Motor neuron (in vitro differentiated cells): ENCODE data around the gene ATP8B4. TPM values are rescaled to one million over a fixed set of nuclear protein-coding genes. Genes with fewer than 3 reads are reported as not detected.
"Not testable (repeated sequence)": the region's sequence is repeated elsewhere in the genome, so short reads cannot be mapped to it uniquely, and the experiment has no call there.

Experiments
- ATAC-seq, 8 experiments: fragments of 200-7000 bp; cut with Tn5 transposase; replicated peaks in 6 of 8; 2 replicates each; pipeline ENCODE4 v1.8.0; 2021; ENCODE audit warnings: mild to moderate bottlenecking in 8 of 8, moderate library complexity in 8 of 8
- H3K27ac ChIP-seq, 2 donors: fragments of 250-450 bp; sonication (Bioruptor Pico); 2 replicates each; pipeline ENCODE4 v1.9.0; 2021; ENCODE audit warnings: antibody characterized with exemption in 2 of 2, mild to moderate bottlenecking in 2 of 2, moderate library complexity in 1 of 2
- H3K4me1 ChIP-seq, 2 donors: fragments of 250-450 bp; sonication (Bioruptor Pico); replicated peaks in 1 of 2; 2 replicates each; pipeline ENCODE4 v1.6.1; 2021; ENCODE audit warnings: antibody characterized with exemption in 2 of 2, mild to moderate bottlenecking in 2 of 2, moderate library complexity in 1 of 2
- H3K4me3 ChIP-seq, 5 donors: fragments of 250-450 bp; sonication (Bioruptor Pico); 2 replicates each; pipeline ENCODE4 v1.9.0; 2021; ENCODE audit warnings: antibody characterized with exemption in 5 of 5, mild to moderate bottlenecking in 5 of 5, moderate library complexity in 4 of 5
- WGBS, 10 experiments: fragments of 450-650 bp; shearing (Covaris generic); methylation state at CpG; one replicate each; pipeline ENCODE4 v1.0.0; 2022; 5-methylcytosine and 5-hydroxymethylcytosine counted together
- in situ Hi-C, 9 experiments: fragments of 400-800 bp; cut with MboI; loops; one replicate each; pipeline ENCODE4 v1.15.0; 2021; ENCODE audit warnings: low sequenced_read_pairs in 9 of 9, low pct_unique_long_range_greater_than_20kb in 2 of 9; ENCODE audit not compliant: unreplicated experiment in 9 of 9
- total RNA-seq, 8 experiments: library from RNA; unstranded; fragments of 300-600 nt; gene quantifications; 2 replicates each; pipeline versions ENCODE4 v1.2.3 to v1.2.4, GENCODE V29; 2022

Gene ATP8B4
- total RNA-seq, 8 experiments from 2014 or later = 0.22 to 2.2 (median 1.1) TPM

DNA sequence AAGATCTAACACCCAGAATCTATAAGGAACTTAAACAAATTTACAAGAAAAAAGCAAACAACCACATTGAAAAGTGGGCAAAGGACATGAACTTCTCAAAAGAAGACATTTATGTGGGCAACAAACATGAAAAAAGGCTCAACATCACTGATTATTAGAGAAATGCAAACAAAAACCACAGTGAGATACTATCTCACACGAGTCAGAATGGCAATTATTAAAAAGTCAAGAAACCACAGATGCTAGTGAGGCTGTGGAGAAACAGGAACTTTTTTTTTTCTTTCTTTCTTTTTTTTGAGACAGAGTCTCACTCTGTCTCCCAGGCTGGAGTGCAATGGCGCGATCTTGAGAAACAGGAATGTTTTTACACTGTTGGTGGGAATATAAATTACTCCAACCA is 29.6 kb downstream of the ATP8B4 start:
- H3K4me3 ChIP-seq, H3K27ac ChIP-seq, H3K4me1 ChIP-seq, ATAC-seq, in situ Hi-C loops: not testable (repeated sequence)
- 50 to 89% (median 78%) methylated on average over 1 to 3 of the region's 3 CpGs; no CpG with 5 or more reads in 1 of the 10 experiments for WGBS, 10 experiments

DNA sequence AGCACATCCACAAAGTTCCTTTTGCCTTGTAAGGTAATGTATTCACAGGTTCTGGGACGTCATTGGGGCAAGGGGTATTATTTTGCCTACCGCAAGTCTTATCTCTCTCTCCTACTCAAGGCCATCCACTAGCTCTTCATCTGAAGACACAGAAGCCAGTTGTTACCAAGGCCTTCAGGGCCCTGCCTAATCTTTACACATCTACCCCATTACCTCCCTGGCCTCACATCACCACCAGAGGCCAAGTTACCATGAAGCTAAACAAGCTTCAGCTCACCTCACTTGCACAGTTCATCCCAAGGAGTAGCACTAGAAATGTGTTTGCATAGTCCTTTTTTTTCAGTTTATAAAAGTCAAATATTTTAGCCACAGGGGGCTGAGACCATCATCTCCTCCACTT is 34.1 kb downstream of the ATP8B4 start:
- ATAC-seq = no peak
- no peak overlapping the region for H3K4me3 ChIP-seq
- 95 to 100% (median 100%) methylated on average over 1 to 2 of the region's 2 CpGs; no CpG with 5 or more reads in 4 of the 10 experiments for WGBS, 10 experiments
- no peak overlapping the region for H3K27ac ChIP-seq
- in situ Hi-C loops = no loop called here
- H3K4me1 ChIP-seq = no peaks in the 10 kb centered on the region

DNA sequence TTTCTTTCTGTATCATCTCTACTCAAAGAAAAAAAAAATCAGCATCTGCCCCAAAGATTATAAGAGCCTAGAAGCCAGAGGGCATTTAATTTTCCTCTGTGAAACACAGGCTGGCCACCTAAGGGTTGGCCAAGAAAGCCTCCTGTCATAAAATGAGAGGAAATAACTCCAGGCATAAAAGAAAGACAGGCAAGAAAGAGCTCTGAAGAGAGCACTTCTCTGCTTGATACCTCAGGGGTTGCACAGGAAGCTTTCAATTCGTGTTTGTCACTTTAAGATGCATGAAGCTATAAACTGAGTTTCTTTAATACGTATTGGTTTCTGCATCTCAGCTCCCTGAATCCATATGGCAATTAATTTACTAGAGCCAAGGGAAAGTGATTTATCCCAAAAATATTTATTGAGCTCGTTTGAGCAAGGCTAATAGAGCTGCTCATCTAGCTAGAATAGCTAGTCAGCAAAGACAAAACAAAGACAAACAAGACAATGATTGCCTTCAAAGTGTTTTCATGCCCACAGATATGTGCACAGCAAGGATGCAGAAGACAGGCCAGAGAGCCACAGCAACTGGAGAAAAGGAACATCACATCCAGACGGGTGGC is 35.5 kb downstream of the ATP8B4 start:
- no peak for ATAC-seq
- H3K4me1 ChIP-seq = no peaks in the 10 kb centered on the region
- WGBS, 10 experiments = 0 to 65% (median 35%) methylated on average over 1 to 4 of the region's 4 CpGs; no CpG with 5 or more reads in 1 of the 10 experiments
- no peak overlapping the region for H3K4me3 ChIP-seq
- in situ Hi-C loops = no loop called here
- no peak overlapping the region for H3K27ac ChIP-seq

DNA sequence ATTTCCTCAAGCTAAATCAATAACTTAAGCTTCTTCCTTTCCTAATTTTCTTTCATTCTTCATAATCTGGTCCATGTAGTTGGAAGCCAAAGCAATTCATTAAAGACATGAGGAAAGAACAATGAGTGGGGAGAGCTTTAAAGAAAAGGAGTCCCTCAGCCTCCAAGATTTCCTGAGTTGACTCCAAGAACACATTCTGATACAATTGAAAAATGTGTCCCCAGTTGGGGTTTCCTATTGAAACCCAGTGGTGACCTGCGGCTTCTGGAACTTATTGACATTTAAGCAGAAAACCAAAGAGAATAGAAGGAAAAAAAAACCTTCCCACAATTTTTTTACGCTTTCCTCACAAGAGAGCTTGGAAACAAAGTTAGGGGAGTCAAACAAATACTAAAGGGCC is 37.0 kb downstream of the ATP8B4 start:
- Histone ChIP-seq H3K4me1 (no peaks in the 10 kb centered on the region), H3K4me3 (no peak overlapping the region), H3K27ac (no peak overlapping the region)
- no peak for ATAC-seq
- in situ Hi-C loops = no loop called here
- 0 to 58% (median 48%) methylated on average over 1 to 2 of the region's 2 CpGs for WGBS, 10 experiments

DNA sequence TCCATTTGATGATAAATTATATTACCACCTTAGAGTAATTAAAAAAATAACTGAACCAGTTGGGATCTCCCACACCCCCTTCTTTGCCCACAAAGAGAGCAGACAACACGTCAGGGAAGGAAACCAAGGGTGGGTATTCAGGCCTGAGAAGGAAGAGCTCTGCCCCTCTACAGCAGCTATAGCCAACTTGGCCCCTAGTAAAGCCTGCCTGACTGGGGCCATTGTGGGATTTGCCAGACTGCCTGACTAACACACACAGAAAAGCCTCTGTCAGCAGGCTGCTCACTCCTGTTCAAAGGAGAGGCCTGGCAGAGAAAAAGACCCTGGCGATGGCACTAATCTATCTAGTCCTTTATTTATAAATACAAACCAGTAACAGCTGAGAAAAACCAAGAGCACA is 41.4 kb downstream of the ATP8B4 start:
- Histone ChIP-seq H3K4me1 (no peaks in the 10 kb centered on the region), H3K4me3 (no peak overlapping the region), H3K27ac (no peak overlapping the region)
- 0 to 100% (median 78%) methylated on average over 1 to 2 of the region's 2 CpGs; no CpG with 5 or more reads in 5 of the 10 experiments for WGBS, 10 experiments
- ATAC-seq = peak in 1 of 8 experiments; percentile 53
- in situ Hi-C loops = no loop called here

DNA sequence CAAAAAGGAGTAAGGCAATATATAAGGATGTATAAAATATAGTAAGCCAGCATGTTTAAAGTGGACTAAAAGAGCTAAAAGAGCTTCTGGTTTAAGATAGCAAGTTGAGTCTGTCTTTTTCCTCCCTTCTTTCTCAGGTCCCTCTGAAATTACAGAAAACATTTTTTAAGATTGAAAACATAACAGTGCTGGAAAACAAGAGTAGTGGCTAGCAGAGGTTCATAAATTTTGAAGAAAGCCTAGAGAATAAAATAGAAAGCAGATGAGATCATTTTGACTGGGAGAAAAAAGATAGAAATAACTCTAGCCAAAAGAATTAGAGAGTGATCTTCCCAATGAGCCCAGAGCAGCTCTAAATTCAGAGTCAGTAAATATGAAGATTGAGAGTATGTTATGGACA is 41.9 kb downstream of the ATP8B4 start:
- no peak overlapping the region for H3K4me3 ChIP-seq
- no peak for ATAC-seq
- in situ Hi-C loops = no loop called here
- H3K4me1 ChIP-seq = no peaks in the 10 kb centered on the region
- no peak overlapping the region for H3K27ac ChIP-seq

DNA sequence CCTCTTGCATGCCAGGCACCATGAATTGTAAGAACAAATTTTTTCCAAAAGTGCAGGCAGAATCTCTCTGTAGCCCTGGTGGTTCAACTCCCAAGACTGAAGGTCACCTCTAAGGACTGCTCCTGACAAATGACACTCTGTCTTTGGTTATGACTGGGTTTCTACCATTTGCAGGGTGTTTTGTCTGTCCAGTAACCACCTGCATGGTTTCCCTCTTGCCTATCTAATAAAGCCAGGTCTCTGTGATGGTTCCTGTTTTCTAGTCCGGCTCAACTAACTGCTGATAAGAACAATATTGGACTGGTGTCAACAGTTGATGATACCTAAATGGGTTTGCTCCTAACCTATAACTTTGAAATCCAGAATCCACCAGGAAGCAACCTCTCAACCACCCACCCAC is 43.7 kb downstream of the ATP8B4 start:
- in situ Hi-C loops = no loop called here
- ATAC-seq = no peak
- Histone ChIP-seq H3K27ac (no peak overlapping the region), H3K4me3 (no peak overlapping the region), H3K4me1 (no peaks in the 10 kb centered on the region)
- 60 to 100% (median 100%) methylated on average over 1 of the region's 1 CpG; no CpG with 5 or more reads in 3 of the 10 experiments for WGBS, 10 experiments

DNA sequence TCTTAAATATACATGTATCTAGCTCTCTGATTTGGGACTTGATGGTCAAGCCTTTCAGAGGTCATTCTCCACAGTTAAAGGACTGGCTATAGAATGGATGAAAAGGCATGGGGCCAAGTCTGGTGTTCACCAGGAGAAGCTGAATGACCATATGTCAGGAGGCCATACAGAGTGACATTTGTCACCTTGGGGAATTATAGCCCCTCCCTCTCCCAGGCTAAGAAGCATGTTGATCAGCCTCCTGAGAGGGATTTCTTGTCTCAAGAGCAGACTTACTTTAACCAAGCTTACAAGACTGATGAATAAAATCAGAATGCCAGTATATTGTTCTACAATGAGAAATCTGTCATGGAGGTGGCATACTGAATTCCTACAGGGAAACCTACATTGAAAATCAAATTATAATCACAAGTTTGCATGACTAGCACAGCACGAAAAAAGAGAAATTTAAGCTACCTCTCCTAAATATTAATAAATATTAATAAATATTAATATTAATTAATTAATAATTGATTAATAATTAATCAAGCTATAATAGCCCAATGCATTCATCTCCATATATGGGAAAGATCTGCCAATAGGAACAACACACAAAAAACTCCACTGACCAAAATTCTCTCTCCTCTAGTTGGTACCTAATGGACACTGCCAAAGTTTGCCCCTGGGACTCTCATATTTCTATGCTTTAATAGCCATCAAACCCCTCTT is 47.3 kb downstream of the ATP8B4 start:
- WGBS, 10 experiments = 13 to 86% (median 75%) methylated on average over 1 of the region's 1 CpG; no CpG with 5 or more reads in 3 of the 10 experiments
- H3K4me1 ChIP-seq = no peaks in the 10 kb centered on the region
- H3K4me3 ChIP-seq = no peak overlapping the region
- in situ Hi-C loops = no loop called here
- no peak overlapping the region for H3K27ac ChIP-seq
- no peak for ATAC-seq

DNA sequence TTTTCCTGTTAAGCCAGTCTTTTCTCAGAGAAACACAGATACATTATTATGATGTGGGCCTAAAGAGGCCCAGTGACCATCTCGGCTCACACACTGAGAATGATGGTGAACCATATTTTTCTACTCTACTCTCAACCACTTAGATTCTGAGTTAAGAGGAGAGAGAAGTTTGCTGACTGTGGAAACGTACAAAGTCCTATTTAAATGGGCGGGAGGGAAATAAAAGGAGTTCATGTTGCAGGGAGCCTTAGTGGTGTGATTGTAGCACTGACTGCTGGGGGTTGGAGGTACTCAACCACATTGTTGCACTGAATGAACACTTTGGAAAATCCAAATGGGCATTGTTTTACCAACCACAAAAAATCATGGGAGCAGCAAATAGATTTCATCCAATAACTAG is 51.0 kb downstream of the ATP8B4 start:
- WGBS, 10 experiments = 17 to 100% (median 85%) methylated on average over 1 to 3 of the region's 3 CpGs; no CpG with 5 or more reads in 2 of the 10 experiments
- in situ Hi-C loops = no loop called here
- no peak for ATAC-seq

DNA sequence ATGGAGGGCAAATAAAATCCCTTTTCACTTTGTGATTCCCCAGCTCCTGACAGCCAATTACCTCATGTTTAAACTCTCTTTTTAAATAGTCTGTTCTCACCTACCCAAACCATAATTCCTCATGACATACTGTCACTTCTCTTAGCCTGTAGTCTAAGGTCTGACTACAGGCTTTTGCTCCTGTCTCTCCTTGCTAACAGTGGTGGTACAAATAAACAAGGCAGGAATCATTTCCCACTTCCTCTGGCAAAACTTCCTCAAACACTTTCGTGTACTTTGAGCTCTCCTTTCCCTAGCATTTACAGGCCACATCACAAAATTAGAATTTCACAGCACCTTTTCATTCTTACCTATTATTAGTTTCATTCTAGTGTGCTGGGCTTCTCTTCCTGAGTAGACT is 51.8 kb downstream of the ATP8B4 start:
- no peak for ATAC-seq
- H3K4me3 ChIP-seq = no peak overlapping the region
- H3K27ac ChIP-seq = no peak overlapping the region
- no peaks in the 10 kb centered on the region for H3K4me1 ChIP-seq
- WGBS, 10 experiments = 10 to 100% (median 60%) methylated on average over 1 of the region's 1 CpG; no CpG with 5 or more reads in 1 of the 10 experiments
- in situ Hi-C loops = no loop called here

More for the DNA sequence above, 51.0 kb downstream of the ATP8B4 start:
- H3K27ac ChIP-seq = no peak overlapping the region
- H3K4me3 ChIP-seq = no peak overlapping the region
- no peaks in the 10 kb centered on the region for H3K4me1 ChIP-seq

DNA sequence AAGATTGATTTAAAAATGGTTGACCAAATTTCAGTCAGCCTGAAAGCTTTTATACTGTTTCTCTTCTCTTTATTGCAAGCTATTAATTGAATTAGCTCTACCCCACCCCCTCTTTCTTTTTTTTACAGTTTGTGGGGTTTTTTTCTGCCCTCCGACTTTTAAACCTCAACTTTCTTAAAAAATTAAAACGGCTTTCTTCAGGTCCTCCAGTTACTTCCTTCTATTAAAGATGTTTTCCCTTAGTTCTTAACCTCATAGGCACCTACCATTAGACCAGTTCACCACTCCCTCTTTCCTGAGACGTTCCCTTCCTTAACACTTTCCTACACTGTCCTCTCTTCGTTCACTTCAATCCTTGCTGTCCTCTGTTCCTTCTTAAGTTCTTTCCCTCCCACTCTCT is 52.4 kb downstream of the ATP8B4 start:
- in situ Hi-C loops = no loop called here
- 42 to 91% (median 83%) methylated on average over 4 of the region's 4 CpGs; no CpG with 5 or more reads in 1 of the 10 experiments for WGBS, 10 experiments
- ATAC-seq = no peak
- Histone ChIP-seq H3K27ac (no peak overlapping the region), H3K4me1 (no peaks in the 10 kb centered on the region), H3K4me3 (no peak overlapping the region)

DNA sequence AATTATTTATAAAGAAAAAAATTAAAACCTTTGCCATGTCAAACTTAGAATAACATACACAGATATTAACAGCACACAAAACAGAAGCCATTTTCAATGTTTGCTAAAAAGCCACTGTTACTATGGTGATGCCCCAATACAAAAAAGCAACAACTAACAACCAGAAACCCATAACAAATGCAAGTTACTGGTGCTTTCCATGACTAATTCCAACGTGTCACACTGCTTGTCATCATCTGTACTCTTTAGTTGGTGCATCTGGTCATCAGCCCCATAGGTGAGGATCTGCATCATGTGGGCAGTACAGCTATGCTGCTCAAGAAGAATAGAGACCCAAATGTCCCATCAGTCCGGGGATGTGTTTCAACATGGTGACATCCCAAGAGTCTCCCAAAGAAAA is 52.8 kb downstream of the ATP8B4 start:
- in situ Hi-C loops = no loop called here
- WGBS, 10 experiments = 17 to 100% (median 63%) methylated on average over 1 to 2 of the region's 2 CpGs; no CpG with 5 or more reads in 1 of the 10 experiments
- ATAC-seq = peak in 4 of 8 experiments; percentile 19 to 76 (median 48)
- H3K4me1 ChIP-seq = no peaks in the 10 kb centered on the region
- H3K4me3 ChIP-seq = no peak overlapping the region
- no peak overlapping the region for H3K27ac ChIP-seq

DNA sequence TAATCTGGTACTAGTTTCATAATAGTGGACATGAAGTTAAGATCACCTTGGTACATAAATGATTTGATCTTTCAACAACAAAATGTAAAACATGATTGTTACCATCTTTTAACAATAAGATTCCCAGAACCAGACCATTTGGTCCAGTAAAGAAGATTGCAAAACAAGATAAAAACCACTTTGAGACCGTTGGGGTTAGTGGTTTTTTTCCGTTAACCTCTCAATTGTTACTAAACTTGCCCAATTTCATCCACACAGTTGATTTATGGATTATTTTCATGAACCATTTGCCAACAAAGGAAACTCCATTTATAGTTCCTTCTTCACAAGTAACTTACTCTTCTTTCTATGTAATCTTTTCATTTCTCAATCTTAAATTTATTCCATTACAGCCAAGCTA is 53.8 kb downstream of the ATP8B4 start:
- Histone ChIP-seq H3K4me1 (no peaks in the 10 kb centered on the region), H3K4me3 (no peak overlapping the region)
- WGBS, 10 experiments = 28 to 94% (median 68%) methylated on average over 1 to 2 of the region's 2 CpGs

DNA sequence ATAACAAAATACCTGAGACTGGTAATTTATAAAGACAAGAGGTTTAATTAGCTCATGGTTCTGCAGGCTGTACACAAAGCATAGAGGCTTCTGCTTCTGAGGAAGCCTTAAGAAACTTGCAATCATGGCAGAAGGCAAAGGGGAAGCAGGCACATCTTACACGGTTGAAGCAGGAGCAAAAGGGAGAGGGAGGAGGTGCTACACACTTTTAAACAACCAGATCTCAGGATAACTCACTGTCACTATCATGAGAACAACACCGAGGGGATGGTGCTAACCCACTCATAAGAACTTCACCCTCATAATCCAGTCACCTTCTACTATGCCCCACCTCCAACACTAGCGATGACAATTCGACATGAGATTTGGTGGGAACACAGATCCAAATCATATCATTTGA is 54.4 kb downstream of the ATP8B4 start:
- in situ Hi-C loops = no loop called here
- 33 to 100% (median 68%) methylated on average over 1 to 4 of the region's 4 CpGs; no CpG with 5 or more reads in 3 of the 10 experiments for WGBS, 10 experiments
- no peak overlapping the region for H3K4me3 ChIP-seq
- no peak for ATAC-seq
- no peaks in the 10 kb centered on the region for H3K4me1 ChIP-seq
- H3K27ac ChIP-seq = no peak overlapping the region

More for the DNA sequence above, 53.8 kb downstream of the ATP8B4 start:
- no peak overlapping the region for H3K27ac ChIP-seq
- ATAC-seq = no peak
- in situ Hi-C loops = no loop called here
